Panc1 (cell line): Measurements from ENCODE around the gene ALOX12B.

ENCODE experiments used
- CTCF ChIP-seq: fragments of 450-650 bp; IDR thresholded peaks from 2 replicates; pipeline ENCODE4 v1.5.1; 2017; ENCODE audit warnings: mild to moderate bottlenecking
- POLR2AphosphoS5 ChIP-seq: IDR thresholded peaks from 2 replicates; pipeline ENCODE4 v1.6.1; 2012; ENCODE audit warnings: mild to moderate bottlenecking, low read depth, low read length, moderate library complexity
- REST ChIP-seq, 2 experiments: IDR thresholded peaks; 2 replicates each; pipeline ENCODE4 v1.6.1; 2011 to 2012; ENCODE audit warnings: low read depth in 2 of 2, control low read depth in 1 of 2, low read length in 1 of 2, mild to moderate bottlenecking in 1 of 2, moderate library complexity in 1 of 2; ENCODE audit not compliant: insufficient read depth in 1 of 2
- SIN3A ChIP-seq: IDR thresholded peaks from 2 replicates; pipeline ENCODE4 v1.6.1; 2012; ENCODE audit warnings: low read depth, mild to moderate bottlenecking, low read length, moderate library complexity, borderline replicate concordance; ENCODE audit not compliant: insufficient read depth
- TCF7L2 ChIP-seq: IDR thresholded peaks from 2 replicates; pipeline ENCODE4 v1.6.1; 2011; ENCODE audit warnings: mild to moderate bottlenecking, low read depth, low read length, inconsistent platforms

- TF ChIP-seq SIN3A (no peak), CTCF (no peak), REST (IDR thresholded peaks at IDR 0.05; ENCODE audit: insufficient read depth in 1 of 2, low read depth in 2 of 2, low read length in 1 of 2) (no peak), POLR2AphosphoS5 (no peak), TCF7L2 (no peak)
These were observed 5.2 kb downstream of the ALOX12B start for GRCh38 chr17:8082292-8082691.
